Measurements from ENCODE around the gene IGSF8.

IGSF8 gene

GRCh38 chr1:160101717-160102522, 3.5 kb upstream of the IGSF8 start:
- TF ChIP-seq CTCF (IDR thresholded peaks at IDR 0.05; ENCODE audit: low read depth, low read length, poor library complexity, severe bottlenecking): no peak
- no peak for TF ChIP-seq EZH2phosphoT487 (IDR thresholded peaks at IDR 0.05; ENCODE audit: borderline replicate concordance, low read length)
- Histone ChIP-seq H3K4me1 (ENCODE audit: control insufficient read depth, low read length) (peaks cover 32% of the 10 kb centered on the region), H3K36me3 (ENCODE audit: control insufficient read depth, low read length) (no peaks in the 10 kb centered on the region), H3K79me2 (ENCODE audit: control insufficient read depth, low read length) (peaks cover 14% of the 10 kb centered on the region), H3K4me3 (ENCODE audit: low read length) (peak overlapping the region; percentile 61), H3K9me3 (ENCODE audit: control insufficient read depth, insufficient read depth, low read length) (no peaks in the 10 kb centered on the region), H3F3A (ENCODE audit: control insufficient read depth, insufficient read depth) (0 out of 2 replicates have a peak, but pooled peaks cover 4% of the 10 kb centered on the region), H3K4me2 (ENCODE audit: low read length) (peak overlapping the region; percentile 73), H3K9me2 (replicated peaks; ENCODE audit: control insufficient read depth, low read length) (no peaks in the 10 kb centered on the region), H4K20me1 (ENCODE audit: control insufficient read depth, insufficient read depth, low read depth, low read length) (no peaks in the 10 kb centered on the region), H3K27me3 (ENCODE audit: control insufficient read depth, low read length) (no peaks in the 10 kb centered on the region), H3K27ac (ENCODE audit: low read depth, low read length) (no peak overlapping the region)

- Histone ChIP-seq H3K36me3 (ENCODE audit: control insufficient read depth, low read length) (no peaks in the 10 kb centered on the region), H3K79me2 (ENCODE audit: control insufficient read depth, low read length) (peaks cover 21% of the 10 kb centered on the region), H3K4me3 (ENCODE audit: low read length) (peak overlapping the region; percentile 61), H3K4me2 (ENCODE audit: low read length) (peak overlapping the region; percentile 73), H3K27ac (ENCODE audit: low read depth, low read length) (no peak overlapping the region), H3K4me1 (ENCODE audit: control insufficient read depth, low read length) (peaks cover 39% of the 10 kb centered on the region), H3K9me3 (ENCODE audit: control insufficient read depth, insufficient read depth, low read length) (no peaks in the 10 kb centered on the region), H3K9me2 (replicated peaks; ENCODE audit: control insufficient read depth, low read length) (no peaks in the 10 kb centered on the region), H3F3A (ENCODE audit: control insufficient read depth, insufficient read depth) (0 out of 2 replicates have a peak, but pooled peaks cover 4% of the 10 kb centered on the region), H4K20me1 (ENCODE audit: control insufficient read depth, insufficient read depth, low read depth, low read length) (no peaks in the 10 kb centered on the region), H3K27me3 (ENCODE audit: control insufficient read depth, low read length) (no peaks in the 10 kb centered on the region)
- TF ChIP-seq EZH2phosphoT487 (IDR thresholded peaks at IDR 0.05; ENCODE audit: borderline replicate concordance, low read length): no peak
- TF ChIP-seq CTCF (IDR thresholded peaks at IDR 0.05; ENCODE audit: low read depth, low read length, poor library complexity, severe bottlenecking): peak; percentile 99
These were observed 2.8 kb upstream of the IGSF8 start for GRCh38 chr1:160101037-160101716.

- Histone ChIP-seq H3K36me3 (ENCODE audit: control insufficient read depth, low read length) (peaks cover under 1% of the 10 kb centered on the region; the same call in 1 of the 2 replicates), H3K27me3 (ENCODE audit: control insufficient read depth, low read length) (no peaks in the 10 kb centered on the region), H3K4me2 (ENCODE audit: low read length) (peak overlapping the region; percentile 99), H3K79me2 (ENCODE audit: control insufficient read depth, low read length) (peaks cover 28% of the 10 kb centered on the region), H4K20me1 (ENCODE audit: control insufficient read depth, insufficient read depth, low read depth, low read length) (no peaks in the 10 kb centered on the region), H3F3A (ENCODE audit: control insufficient read depth, insufficient read depth) (0 out of 2 replicates have a peak, but pooled peaks cover 4% of the 10 kb centered on the region), H3K27ac (ENCODE audit: low read depth, low read length) (no peak overlapping the region), H3K9me3 (ENCODE audit: control insufficient read depth, insufficient read depth, low read length) (no peaks in the 10 kb centered on the region), H3K9me2 (replicated peaks; ENCODE audit: control insufficient read depth, low read length) (no peaks in the 10 kb centered on the region), H3K4me1 (ENCODE audit: control insufficient read depth, low read length) (peaks cover 42% of the 10 kb centered on the region), H3K4me3 (ENCODE audit: low read length) (peak overlapping the region; percentile 82)
- no peak for TF ChIP-seq EZH2phosphoT487 (IDR thresholded peaks at IDR 0.05; ENCODE audit: borderline replicate concordance, low read length)
- TF ChIP-seq CTCF (IDR thresholded peaks at IDR 0.05; ENCODE audit: low read depth, low read length, poor library complexity, severe bottlenecking): no peak
These were observed 1.4 kb upstream of the IGSF8 start for GRCh38 chr1:160099716-160100375.
